ENCODE data around the gene HYAL1.

DNA sequence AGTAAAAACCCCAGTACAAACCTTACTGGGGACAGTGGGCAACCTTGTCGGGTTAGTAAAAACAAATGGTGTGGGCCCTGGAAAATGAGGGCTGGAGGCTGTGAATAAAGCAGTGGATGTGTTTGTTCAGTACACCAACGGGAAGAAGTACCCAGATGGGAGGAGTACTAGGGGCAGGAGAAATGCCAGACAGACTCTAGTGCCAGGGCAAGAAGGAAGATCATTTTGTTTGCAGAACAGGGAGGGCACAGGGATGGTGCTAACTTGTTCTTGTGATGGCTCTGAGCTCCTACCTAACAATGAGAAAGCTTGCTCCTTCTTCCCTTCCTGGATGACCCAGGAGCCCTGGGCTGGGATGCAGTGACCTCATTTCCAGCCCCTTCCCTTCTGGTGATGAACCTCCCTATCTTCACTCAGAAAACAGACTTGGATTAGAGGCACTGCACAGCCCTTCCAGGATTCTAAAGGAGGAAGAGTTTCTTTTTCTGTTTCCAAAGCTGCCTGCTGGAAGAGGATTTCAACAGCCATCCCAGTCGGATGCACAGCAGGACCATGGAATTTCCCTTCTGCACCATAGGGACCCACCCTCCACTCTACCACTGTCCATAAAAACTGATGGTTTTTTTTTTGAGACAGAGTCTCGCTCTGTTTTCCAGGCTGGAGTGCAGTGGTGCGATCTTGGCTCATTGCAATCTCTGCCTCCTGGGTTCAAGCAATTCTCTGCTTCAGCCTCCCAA is 31.1 kb upstream of the HYAL1 start:
- no peak for TF ChIP-seq ELF4 (IDR thresholded peaks at IDR 0.05)
- TF ChIP-seq CTBP1 (IDR thresholded peaks at IDR 0.05; ENCODE audit: borderline replicate concordance), result no peak
- no peak for TF ChIP-seq FOXK2 (IDR thresholded peaks at IDR 0.05)
- TF ChIP-seq SP1 (IDR thresholded peaks at IDR 0.05), result no peak
- TF ChIP-seq TARDBP (IDR thresholded peaks at IDR 0.05), result no peak
- TF ChIP-seq FOXM1 (IDR thresholded peaks at IDR 0.05; ENCODE audit: borderline replicate concordance), result no peak
- TF ChIP-seq, protein P1, sequence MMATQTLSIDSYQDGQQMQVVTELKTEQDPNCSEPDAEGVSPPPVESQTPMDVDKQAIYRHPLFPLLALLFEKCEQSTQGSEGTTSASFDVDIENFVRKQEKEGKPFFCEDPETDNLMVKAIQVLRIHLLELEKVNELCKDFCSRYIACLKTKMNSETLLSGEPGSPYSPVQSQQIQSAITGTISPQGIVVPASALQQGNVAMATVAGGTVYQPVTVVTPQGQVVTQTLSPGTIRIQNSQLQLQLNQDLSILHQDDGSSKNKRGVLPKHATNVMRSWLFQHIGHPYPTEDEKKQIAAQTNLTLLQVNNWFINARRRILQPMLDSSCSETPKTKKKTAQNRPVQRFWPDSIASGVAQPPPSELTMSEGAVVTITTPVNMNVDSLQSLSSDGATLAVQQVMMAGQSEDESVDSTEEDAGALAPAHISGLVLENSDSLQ (IDR thresholded peaks at IDR 0.05), result no peak
- TF ChIP-seq ZNF384 (IDR thresholded peaks at IDR 0.05), result no peak
- no peak for TF ChIP-seq HDGF (IDR thresholded peaks at IDR 0.05; ENCODE audit: borderline replicate concordance)
- TF ChIP-seq SUZ12 (IDR thresholded peaks at IDR 0.05), result no peak
- TF ChIP-seq FOXA1 (IDR thresholded peaks at IDR 0.05), result no peak

All from HEK293T (cell line).